ENCODE results near the gene DNAJB6. TPM values are rescaled to one million over a fixed set of nuclear protein-coding genes. Genes with fewer than 3 reads are reported as not detected.

Gene DNAJB6
- total RNA-seq, 1 experiment from 2014 or later = 201 TPM

DNA sequence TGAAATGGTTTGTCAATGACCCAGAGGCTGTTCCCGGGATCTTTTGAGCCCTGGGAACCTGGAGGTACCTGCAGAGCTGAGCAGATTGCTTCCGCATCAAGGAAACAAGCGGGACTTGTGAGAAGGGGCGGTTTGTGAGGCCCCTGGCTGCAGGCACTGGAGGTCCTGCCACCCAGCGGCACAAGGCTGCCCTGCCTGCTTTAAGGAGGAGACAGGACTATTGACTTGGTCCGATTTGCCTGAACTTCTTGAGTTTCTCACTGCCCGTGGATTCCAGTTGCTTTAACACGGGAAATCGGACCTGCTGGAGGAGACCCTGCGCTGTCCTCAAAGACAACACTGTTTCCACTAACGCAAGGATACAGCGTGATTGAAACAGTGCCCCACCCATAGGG lies 130.1 kb downstream of the DNAJB6 start:
- ATAC-seq = no peak
- intact Hi-C loops (cut with micrococcal nuclease; ENCODE audit: unreplicated experiment) (no loop called here), in situ Hi-C loops (cut with HindIII; ENCODE audit: low pct_unique_long_range_greater_than_20kb, low sequenced_read_pairs) (no loop called here)
- Histone ChIP-seq H3K36me3 (ENCODE audit: control insufficient read depth, insufficient read depth, low read length) (no peaks in the 10 kb centered on the region), H3K4me3 (ENCODE audit: low read depth in 2 of 2, low read length in 2 of 2) (no peak overlapping the region), H3K27me3 (ENCODE audit: control insufficient read depth, insufficient read depth, low read length) (no peaks in the 10 kb centered on the region), H3K9me3 (ENCODE audit: control insufficient read depth, insufficient read depth, low read depth, low read length) (no peaks in the 10 kb centered on the region), H3K4me1 (ENCODE audit: control insufficient read depth, insufficient read depth, low read length) (no peaks in the 10 kb centered on the region), H3K27ac (ENCODE audit: low read length) (no peak overlapping the region)
- ChIA-PET CTCF (no interaction called here), POLR2A (no interaction called here)
- BruUV-seq (replicated peaks) = no TSS peak
- DNase-seq (ENCODE audit: low read depth, low spot score) = no peak
- TF ChIP-seq, protein P1, sequence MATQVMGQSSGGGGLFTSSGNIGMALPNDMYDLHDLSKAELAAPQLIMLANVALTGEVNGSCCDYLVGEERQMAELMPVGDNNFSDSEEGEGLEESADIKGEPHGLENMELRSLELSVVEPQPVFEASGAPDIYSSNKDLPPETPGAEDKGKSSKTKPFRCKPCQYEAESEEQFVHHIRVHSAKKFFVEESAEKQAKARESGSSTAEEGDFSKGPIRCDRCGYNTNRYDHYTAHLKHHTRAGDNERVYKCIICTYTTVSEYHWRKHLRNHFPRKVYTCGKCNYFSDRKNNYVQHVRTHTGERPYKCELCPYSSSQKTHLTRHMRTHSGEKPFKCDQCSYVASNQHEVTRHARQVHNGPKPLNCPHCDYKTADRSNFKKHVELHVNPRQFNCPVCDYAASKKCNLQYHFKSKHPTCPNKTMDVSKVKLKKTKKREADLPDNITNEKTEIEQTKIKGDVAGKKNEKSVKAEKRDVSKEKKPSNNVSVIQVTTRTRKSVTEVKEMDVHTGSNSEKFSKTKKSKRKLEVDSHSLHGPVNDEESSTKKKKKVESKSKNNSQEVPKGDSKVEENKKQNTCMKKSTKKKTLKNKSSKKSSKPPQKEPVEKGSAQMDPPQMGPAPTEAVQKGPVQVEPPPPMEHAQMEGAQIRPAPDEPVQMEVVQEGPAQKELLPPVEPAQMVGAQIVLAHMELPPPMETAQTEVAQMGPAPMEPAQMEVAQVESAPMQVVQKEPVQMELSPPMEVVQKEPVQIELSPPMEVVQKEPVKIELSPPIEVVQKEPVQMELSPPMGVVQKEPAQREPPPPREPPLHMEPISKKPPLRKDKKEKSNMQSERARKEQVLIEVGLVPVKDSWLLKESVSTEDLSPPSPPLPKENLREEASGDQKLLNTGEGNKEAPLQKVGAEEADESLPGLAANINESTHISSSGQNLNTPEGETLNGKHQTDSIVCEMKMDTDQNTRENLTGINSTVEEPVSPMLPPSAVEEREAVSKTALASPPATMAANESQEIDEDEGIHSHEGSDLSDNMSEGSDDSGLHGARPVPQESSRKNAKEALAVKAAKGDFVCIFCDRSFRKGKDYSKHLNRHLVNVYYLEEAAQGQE (IDR thresholded peaks at IDR 0.05; ENCODE audit: insufficient read depth in 1 of 2, low read depth in 2 of 2, low read length in 1 of 2) = no peak
- no peak for TF ChIP-seq TCF7L2 (IDR thresholded peaks at IDR 0.05; ENCODE audit: low read depth, low read length)
- no peak for TF ChIP-seq SIN3A (IDR thresholded peaks at IDR 0.05; ENCODE audit: borderline replicate concordance, insufficient read depth, low read depth, low read length)

Other genes with a start within 250 kb of the DNAJB6 start
- gene UBE3C, start 198.1 kb upstream of the DNAJB6 start, total RNA-seq (2021; ENCODE audit: unreplicated experiment) = 87.6 TPM